LNCaP clone FGC (cell line): Measurements from ENCODE around the gene NLRP6.
"Not testable (repeated sequence)": the region's sequence is repeated elsewhere in the genome, so short reads cannot be mapped to it uniquely, and the experiment has no call there.

ENCODE experiments used
- DNase-seq: peaks from one replicate; pipeline ENCODE4 v3.0.0-alpha.2; 2011; ENCODE audit warnings: low read depth
- H3K4me3 ChIP-seq: 2 replicates; pipeline ENCODE4 v1.5.1; 2011; ENCODE audit warnings: mild to moderate bottlenecking, low read depth, low read length, control low read depth
- TF ChIP-seq, protein P1 (sequence below): IDR thresholded peaks from 2 replicates; pipeline ENCODE4 v1.5.1; 2012; ENCODE audit warnings: mild to moderate bottlenecking; ENCODE audit not compliant: control insufficient read depth, insufficient read depth; ENCODE audit errors: extremely low read depth

Gene NLRP6

DNA sequence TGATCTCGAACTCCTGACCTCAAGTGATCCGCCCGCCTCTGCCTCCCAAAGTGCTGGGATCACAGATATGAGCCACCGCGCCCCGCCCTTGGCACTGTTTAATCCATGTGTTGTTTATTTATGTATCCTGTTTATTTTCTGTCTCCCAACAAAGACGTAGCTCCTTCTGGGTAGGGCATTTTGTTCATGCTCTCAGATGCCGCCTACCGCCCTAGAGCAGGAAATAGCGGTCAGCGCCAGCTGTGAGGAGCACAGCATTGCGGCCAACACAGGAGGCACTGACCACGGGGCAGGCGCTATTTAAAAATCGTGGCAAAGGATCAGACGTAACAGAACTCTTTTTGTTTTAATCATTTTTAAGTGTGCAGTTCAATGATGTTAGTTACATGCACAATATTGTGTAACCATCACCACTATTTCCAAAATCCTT, 9.5 kb upstream of the NLRP6 start:
- not testable (repeated sequence) for H3K4me3 ChIP-seq
- TF ChIP-seq, protein P1, sequence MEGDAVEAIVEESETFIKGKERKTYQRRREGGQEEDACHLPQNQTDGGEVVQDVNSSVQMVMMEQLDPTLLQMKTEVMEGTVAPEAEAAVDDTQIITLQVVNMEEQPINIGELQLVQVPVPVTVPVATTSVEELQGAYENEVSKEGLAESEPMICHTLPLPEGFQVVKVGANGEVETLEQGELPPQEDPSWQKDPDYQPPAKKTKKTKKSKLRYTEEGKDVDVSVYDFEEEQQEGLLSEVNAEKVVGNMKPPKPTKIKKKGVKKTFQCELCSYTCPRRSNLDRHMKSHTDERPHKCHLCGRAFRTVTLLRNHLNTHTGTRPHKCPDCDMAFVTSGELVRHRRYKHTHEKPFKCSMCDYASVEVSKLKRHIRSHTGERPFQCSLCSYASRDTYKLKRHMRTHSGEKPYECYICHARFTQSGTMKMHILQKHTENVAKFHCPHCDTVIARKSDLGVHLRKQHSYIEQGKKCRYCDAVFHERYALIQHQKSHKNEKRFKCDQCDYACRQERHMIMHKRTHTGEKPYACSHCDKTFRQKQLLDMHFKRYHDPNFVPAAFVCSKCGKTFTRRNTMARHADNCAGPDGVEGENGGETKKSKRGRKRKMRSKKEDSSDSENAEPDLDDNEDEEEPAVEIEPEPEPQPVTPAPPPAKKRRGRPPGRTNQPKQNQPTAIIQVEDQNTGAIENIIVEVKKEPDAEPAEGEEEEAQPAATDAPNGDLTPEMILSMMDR: peak; percentile 32
- DNase-seq: peak; percentile 51

DNA sequence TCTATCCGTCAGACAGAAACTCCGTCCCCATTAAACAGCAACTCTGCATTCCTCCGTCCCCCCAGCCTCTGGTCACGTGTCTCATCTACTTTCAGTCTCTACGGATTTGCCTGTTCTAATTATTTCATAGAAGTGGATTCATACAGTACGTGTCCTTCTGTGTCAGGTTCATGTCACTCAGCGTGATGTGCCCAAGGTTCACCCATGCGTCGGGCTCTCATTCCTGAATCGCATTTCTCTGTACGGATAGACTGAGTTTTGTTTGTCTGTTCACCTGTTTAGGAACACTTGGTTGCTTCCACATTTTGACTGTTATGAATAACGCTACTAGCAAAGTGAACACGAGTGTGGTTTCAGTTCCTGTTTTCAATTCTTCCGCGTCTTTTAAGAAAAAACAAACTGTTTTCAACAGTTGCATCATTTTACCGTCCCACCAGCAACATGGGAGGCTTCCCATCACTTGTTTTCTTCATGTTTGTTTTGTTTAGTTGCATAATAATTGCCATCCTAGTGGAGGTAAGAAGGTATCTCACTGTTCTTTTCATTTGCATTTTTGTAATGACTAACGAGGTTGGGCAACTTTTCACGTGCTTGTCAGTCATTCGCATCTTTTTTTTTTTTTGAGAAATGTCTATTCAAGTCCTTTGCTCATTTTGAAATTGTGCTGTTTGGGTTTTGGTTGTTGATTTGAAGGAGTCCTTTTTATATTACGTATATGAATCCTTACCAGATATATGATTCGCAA, 8.9 kb upstream of the NLRP6 start:
- TF ChIP-seq, protein P1: no peak
- no peak overlapping the region for H3K4me3 ChIP-seq
- no peak for DNase-seq

DNA sequence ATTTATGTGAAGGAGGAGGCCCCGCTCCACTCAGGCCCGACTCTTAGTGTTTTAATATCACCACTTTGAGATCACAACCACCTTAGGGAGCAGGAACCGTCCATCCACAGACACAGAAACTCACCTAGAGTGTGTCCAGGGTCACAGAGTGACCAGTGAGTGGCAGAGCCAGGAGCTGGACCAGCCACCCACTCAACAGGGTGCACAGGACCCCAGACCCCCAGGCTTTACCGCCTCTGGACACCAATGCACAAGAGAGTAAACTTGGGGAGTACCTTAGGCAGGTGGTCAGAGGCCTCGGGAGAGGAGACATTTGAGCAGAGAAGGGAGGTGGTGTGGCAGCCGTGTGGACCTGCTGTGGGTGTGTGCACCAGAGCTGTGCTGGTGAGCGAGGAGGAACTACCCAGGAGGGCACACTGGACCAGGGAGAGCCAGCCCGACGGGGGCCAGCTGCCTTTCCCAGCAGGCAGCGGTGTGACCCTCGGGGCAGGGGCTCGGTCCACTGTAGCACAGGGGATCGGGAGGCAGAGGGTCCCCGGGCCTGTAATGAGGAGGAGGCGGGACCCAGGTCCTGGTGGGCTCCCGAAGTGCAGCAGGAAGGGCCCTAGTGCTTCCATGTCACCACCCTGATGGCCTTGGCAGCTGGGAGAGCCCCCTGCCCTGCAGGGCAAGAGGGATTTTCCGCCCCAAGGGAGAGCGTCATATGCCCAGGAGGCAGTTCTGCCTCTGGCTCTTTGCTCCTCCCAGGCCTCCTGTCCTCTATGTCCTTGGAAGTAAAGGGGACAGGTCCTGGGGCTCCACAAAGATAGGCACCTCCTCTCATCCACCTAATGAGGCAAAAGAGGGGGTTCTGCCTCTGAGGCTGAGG, 7.5 kb upstream of the NLRP6 start:
- H3K4me3 ChIP-seq: no peak overlapping the region
- DNase-seq: no peak
- TF ChIP-seq, protein P1: no peak

DNA sequence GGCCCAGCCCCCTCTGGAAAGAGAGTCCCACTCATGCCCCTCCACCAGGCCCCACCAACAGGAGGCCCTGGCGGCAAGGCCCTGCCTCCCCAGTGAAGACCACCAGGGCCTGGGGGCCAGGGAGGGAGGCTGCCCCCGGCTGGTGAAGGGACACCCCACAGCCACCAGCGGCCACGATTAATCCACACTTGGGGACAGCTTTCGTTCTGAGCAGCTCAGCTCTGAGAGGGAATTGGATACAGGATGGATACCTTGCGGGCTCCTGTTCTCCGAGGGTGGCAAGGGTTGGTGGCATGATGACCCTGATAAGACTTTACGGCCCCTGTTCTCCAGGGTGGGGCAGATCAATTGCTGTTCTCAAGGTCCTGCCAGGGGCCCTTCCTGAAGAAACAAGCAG, 6.9 kb upstream of the NLRP6 start:
- TF ChIP-seq, protein P1: no peak
- no peak for DNase-seq
- H3K4me3 ChIP-seq: no peak overlapping the region

DNA sequence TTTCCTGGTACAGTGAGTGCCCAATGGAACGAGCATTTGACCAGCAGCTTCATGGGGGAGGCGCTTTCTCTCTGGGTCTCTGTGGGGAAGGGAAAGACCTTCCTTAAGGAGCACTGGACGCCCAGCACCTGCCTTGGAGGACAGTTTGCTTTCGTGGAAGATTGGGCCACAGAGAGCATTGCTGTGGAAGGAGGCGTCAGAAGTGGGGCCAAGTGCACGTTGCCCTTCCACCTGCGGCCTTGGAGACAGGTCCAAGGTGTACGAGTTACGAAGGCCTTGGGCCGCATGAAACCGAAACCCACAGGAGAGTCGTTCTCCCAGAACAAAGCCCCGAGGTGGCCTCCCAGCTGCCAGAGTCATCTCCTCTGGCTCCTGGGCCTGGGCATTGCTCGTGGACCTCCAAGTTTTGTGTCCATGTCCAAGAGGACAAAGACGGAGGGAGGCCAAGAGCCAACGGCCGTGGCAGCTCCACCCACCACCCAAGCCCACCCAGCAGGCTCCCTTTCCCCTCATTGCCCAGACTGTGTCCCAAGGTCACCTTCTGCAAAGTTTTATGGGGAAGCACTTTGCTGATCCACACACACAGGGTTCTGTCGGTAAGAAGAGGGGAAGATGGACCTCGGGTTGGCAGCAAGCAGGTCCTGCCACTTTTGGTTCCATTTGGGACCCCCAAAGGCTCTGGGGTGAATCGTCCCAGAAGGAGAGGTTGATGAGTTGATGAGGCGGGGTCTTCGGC, 5.8 kb upstream of the NLRP6 start:
- no peak overlapping the region for H3K4me3 ChIP-seq
- TF ChIP-seq, protein P1: no peak
- no peak for DNase-seq

DNA sequence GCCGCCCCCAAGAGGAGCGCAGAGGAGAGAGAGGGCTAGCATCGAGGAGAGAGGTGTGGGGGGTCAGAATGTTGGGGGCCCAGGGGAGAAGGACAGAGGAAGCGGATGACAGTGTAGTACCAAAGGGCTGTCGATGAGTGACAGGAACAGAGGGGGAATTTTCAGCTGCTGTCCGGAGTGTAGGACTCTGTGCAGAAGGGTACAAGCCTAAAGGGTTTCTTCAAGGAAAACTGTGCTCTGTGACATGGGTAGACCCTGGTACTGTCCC, 5.3 kb upstream of the NLRP6 start:
- H3K4me3 ChIP-seq: no peak overlapping the region
- no peak for DNase-seq
- TF ChIP-seq, protein P1: no peak
